GM12801 (cell line): ENCODE measurements around the gene PRDM11.

Experiments
- TF ChIP-seq, protein P1 (sequence below): IDR thresholded peaks from one replicate; pipeline ENCODE4 v1.5.1; 2011; ENCODE audit warnings: control low read depth; ENCODE audit not compliant: insufficient read length; ENCODE audit errors: extremely low read depth

Gene PRDM11

DNA sequence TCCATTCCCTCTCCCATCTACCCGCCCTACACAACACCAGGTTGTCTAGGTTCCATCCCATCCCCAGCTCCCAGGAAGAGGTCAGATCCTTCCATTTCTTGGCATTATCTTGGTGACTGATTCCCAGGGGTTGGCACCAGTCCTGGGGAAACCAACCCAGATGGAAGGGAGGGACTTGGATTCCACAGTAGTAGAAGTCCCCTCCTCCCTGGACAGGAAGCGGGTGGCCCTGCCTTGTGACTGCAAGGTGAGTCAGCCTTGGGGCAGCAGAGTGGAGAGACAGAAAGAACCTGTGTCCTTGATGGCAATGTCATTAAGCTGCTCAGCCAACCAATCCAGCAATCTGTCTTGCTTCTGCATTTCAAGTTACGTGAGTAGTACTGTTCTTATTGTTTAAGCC, 113.2 kb downstream of the PRDM11 start:
- TF ChIP-seq, protein P1, sequence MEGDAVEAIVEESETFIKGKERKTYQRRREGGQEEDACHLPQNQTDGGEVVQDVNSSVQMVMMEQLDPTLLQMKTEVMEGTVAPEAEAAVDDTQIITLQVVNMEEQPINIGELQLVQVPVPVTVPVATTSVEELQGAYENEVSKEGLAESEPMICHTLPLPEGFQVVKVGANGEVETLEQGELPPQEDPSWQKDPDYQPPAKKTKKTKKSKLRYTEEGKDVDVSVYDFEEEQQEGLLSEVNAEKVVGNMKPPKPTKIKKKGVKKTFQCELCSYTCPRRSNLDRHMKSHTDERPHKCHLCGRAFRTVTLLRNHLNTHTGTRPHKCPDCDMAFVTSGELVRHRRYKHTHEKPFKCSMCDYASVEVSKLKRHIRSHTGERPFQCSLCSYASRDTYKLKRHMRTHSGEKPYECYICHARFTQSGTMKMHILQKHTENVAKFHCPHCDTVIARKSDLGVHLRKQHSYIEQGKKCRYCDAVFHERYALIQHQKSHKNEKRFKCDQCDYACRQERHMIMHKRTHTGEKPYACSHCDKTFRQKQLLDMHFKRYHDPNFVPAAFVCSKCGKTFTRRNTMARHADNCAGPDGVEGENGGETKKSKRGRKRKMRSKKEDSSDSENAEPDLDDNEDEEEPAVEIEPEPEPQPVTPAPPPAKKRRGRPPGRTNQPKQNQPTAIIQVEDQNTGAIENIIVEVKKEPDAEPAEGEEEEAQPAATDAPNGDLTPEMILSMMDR: no peak

DNA sequence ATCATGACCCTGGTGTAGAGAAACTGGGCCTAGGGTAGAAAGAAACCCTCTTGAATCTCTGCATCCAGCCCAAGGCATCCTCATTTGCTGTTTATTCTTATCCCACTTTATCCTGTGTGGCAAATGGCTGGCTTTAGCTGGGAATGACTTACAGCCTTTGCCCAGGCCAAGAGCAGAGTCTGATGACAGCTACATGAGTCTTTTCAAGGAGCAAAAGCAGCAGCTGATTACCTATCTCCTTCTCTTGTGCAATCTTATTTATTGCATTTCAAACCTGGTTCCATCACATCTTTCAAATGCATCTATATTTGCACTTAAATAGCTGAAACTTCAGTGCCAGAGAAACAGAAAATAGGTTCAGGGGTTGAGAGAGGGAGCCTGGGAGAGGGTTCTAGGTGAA, 113.6 kb downstream of the PRDM11 start:
- TF ChIP-seq, protein P1: no peak

DNA sequence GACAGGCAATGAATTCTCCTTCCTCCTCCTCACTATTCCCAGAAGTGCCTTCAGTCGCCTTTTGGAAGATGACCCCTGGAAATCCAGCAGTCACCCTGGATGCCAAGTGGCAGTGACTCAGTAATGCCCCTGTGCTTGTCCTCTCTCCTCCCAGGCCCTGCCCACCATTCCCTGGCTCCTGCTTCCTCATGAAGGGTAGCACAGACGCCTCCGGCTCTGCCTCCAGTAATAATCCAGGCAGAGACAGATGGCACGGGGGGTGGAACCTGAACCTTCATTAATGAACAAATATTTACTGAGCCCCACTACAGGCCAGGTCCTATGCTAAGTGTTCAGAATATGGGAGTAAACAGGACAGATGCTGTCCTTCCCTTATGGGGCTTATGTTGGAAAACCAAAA, 116.5 kb downstream of the PRDM11 start:
- TF ChIP-seq, protein P1: no peak

DNA sequence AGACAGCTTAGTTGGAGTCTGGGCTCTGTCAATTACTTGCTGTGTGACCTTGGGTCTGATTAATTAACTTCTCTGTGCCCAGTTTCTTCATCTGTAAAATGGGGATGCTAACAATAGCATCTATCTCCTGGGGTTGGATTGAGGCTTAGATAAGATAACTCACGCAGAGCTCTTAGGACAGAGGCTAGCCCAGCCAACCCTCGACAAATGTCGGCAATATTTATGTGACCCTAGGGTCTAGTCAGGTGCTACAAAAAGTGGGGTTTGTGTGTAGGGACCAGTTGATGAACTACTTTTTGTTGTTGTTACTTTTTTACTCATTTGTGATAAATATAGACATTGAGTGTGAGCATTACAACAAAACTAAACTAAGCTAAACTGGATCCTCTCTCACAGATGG, 117.3 kb downstream of the PRDM11 start:
- TF ChIP-seq, protein P1: no peak

DNA sequence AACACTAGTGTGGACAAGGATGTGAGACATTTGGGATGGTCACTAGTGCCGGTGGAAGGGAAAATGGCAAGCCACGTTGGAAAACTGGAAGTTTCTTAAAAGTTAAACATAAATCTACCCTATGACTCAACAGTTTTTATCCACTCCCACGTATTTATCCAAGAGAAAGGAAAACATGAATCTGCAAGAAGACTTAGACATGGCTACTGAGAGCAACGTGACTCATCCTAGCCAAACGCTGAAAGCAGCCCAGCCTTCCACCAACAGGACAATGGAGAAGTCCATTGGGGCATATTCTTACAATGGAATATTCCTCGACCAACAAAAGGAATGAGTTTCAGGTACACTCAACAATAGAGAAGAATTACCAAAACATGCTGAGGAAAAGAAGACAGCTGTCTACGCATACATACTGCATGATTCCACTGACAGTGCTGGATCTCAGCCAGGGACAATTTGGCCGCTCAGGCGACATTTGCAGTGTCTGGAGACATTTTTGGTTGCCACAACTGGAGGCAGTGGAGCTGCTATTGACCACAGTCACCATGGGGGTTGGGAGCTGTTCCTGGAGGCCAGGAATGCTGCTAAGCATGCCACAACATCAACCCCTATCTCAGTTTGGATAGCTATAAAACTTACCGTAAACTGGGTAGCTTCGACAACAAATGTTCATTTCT, 118.5 kb downstream of the PRDM11 start:
- TF ChIP-seq, protein P1: no peak

DNA sequence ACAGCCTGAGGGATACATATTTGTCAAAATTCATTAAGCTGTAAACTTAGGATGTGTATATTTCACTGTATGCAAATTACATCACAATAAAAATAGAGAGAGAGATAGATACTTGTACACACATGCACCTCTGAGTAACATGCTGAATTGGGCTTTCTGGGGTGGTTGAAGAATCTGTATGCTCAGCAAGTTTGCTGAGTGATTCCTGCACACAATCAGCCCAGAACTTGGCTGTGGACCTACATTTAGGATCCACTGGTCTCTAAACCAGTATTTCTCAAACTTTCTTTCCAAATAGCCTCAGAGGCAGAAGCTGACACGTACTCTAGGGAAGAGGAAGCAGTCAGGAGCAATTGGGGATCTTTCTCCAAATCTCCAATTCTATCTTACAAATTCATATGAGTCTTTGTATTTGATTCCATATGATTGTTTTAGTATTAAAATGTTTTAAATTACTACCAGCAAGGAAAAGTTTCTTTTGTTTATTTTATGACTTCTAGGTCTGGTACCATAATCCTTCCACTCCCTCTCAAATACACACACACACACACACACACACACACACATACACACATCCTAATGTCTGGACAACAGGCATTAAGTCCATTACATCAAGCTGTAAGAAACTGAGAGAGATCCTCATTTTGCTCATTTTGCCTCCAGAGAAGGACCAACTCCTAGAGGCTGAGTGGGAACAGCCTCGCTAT, 119.7 kb downstream of the PRDM11 start:
- TF ChIP-seq, protein P1: no peak

DNA sequence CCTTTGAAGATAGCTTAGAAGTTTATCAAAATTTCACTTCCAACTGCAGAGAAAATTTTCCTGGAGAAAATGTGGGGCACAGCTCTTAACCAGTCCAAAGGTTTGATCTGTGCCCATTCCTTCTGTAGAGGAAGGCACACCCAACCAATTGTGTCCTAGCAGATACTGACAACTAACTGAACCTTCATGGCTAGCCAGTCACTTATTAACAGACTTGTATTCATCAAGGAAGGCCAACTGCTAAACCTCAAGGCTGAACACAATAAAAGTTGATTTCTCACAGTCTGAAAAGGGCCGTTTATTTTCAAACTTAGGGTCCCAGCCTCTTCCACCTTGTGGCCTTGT, 120.2 kb downstream of the PRDM11 start:
- TF ChIP-seq, protein P1: no peak
